Measurements from ENCODE around the gene TOR3A. TPM values are rescaled to one million over a fixed set of nuclear protein-coding genes. Genes with fewer than 3 reads are reported as not detected.

TOR3A gene
- total and polyA plus RNA-seq, 2 of the 13 experiments (the other 11 are each of a cell fraction or from before 2014, with no cell fraction given) = 14.7 to 28.4 TPM

- TF ChIP-seq ZNF275 (CRISPR knock-in tag; IDR thresholded peaks at IDR 0.05; ENCODE audit: borderline replicate concordance) = no peak
- no peak for TF ChIP-seq RBAK (CRISPR knock-in tag; IDR thresholded peaks at IDR 0.05)
- TF ChIP-seq ATF1 (CRISPR knock-in tag; IDR thresholded peaks at IDR 0.05) = no peak
- TF ChIP-seq ZNF24 (IDR thresholded peaks at IDR 0.05) = no peak
- TF ChIP-seq DDIT3 (CRISPR knock-in tag; IDR thresholded peaks at IDR 0.05) = no peak
- no peak for TF ChIP-seq MIXL1 (CRISPR knock-in tag; IDR thresholded peaks at IDR 0.05)
- no peak for TF ChIP-seq ZNF672 (CRISPR knock-in tag; IDR thresholded peaks at IDR 0.05)
- TF ChIP-seq KDM3A (CRISPR knock-in tag; IDR thresholded peaks at IDR 0.05; ENCODE audit: low read depth) = peak; percentile 31; the same call in 1 of the 2 replicates
- no peak for TF ChIP-seq HINFP (CRISPR knock-in tag; IDR thresholded peaks at IDR 0.05; ENCODE audit: low read depth)
- TF ChIP-seq BRF2 (CRISPR knock-in tag; IDR thresholded peaks at IDR 0.05) = no peak
- TF ChIP-seq SIN3B (IDR thresholded peaks at IDR 0.05; ENCODE audit: low read length) = no peak
- TF ChIP-seq SP2 (CRISPR knock-in tag; IDR thresholded peaks at IDR 0.05) = no peak
- TF ChIP-seq SIX1 (CRISPR knock-in tag; IDR thresholded peaks at IDR 0.05; ENCODE audit: borderline replicate concordance) = no peak
- TF ChIP-seq SALL2 (CRISPR knock-in tag; IDR thresholded peaks at IDR 0.05) = no peak; the same call in 1 of the 2 replicates
- TF ChIP-seq ZNF468 (CRISPR knock-in tag; IDR thresholded peaks at IDR 0.05) = no peak
- no peak for TF ChIP-seq ZNF83 (CRISPR knock-in tag; IDR thresholded peaks at IDR 0.05; ENCODE audit: borderline replicate concordance)
- no peak for TF ChIP-seq ATRX (CRISPR knock-in tag; IDR thresholded peaks at IDR 0.05; ENCODE audit: borderline replicate concordance)
- no peak for TF ChIP-seq ZNF383 (CRISPR knock-in tag; IDR thresholded peaks at IDR 0.05; ENCODE audit: borderline replicate concordance)
- no peak for TF ChIP-seq RFX5 (IDR thresholded peaks at IDR 0.05; ENCODE audit: low read depth, low read length)
- peak; percentile 73 for TF ChIP-seq UBTF (CRISPR knock-in tag; IDR thresholded peaks at IDR 0.05)
- no peak for TF ChIP-seq ZNF329 (CRISPR knock-in tag; IDR thresholded peaks at IDR 0.05; ENCODE audit: low read depth)
- TF ChIP-seq ZNF570 (CRISPR knock-in tag; IDR thresholded peaks at IDR 0.05; ENCODE audit: borderline replicate concordance) = no peak
- 0 out of 2 replicates have a peak, but pooled peaks have one; percentile 43 for TF ChIP-seq ZNF350 (CRISPR knock-in tag; IDR thresholded peaks at IDR 0.05; ENCODE audit: borderline replicate concordance, low read depth)
- TF ChIP-seq ZNF513 (CRISPR knock-in tag; conservative IDR thresholded peaks at IDR 0.05) = no peak
These were observed 9.9 kb downstream of the TOR3A start (continued) for GRCh38 chr1:179091691-179092165.

Data from HepG2 (cell line).